ENCODE results near the gene CTXN2.

CTXN2 gene

DNA sequence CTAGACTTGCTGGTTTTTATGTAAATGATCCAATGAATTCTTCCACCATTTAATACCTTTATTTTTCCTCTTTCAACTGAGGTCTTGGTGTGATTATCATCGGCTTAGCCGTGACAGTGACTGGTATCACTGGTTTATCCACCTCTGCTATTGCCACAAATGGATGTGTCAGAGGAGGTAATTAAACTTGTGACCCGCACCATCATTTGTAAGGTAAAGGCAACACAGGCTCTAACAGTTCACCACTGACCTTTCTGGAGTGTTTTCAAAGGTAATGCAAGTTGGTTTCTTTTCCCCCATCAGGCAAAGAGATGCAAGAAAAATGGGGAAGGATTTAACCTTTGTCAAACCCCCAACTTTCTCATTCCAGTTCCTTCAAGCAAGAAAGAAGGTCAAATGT is 34.3 kb downstream of the CTXN2 start:
- no peak for DNase-seq

DNA sequence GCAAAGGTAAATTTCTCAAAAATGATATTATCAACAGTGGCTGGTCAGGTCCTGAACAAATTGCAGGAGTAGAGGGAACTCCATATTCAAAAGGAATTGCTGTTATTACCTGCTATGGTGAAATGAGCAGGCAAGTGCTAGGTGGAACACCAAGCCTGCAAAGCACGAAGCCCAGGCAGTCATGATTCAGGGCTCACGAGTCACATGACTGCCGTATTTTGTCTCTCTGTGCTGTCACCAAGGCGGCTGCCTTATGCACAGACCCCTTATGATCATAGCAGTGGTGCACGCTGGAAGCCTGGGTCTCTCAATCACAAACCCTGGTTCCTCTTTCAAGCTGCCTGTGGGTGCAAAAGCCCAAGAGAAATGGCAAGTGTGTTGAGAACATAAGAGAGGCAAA is 39.0 kb downstream of the CTXN2 start:
- DNase-seq = no peak

DNA sequence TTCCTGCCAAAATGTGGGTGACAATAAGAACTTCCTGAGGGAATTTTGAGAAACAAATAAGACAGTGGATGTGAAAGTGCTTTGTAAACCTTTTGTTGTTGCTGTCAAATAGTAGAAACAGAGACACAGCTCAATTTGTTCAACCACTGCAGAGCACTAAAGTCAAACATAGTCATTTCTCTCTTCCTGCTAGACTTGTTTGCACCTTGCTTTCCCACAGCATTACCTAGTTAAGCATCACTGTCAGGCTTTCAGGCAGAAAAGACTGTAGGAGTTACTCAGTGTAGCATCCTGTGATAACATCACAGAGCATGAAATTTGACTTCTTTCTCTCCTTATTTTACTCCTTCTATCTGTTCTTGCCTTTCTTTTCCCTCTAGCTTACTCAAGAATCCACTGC is 41.8 kb downstream of the CTXN2 start:
- DNase-seq = no peak

DNA sequence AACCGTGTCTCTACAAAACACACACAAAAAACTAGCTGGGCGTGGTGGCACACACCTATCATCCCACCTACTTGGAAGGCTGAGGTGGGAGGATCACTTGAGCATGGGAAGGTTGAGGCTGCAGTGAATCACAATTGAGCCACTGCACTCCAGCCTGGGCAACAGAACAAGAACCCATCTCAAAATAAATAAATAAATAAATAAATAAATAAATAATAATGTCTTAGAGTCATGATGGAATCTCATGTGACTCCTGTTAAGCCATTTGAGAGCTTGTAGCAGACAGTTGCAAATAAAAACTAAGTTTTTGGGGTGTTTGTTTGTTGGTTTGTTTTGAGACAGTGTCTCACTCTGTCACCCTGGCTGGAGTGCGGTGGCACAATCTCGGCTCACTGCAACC is 47.9 kb downstream of the CTXN2 start:
- no peak for DNase-seq

DNA sequence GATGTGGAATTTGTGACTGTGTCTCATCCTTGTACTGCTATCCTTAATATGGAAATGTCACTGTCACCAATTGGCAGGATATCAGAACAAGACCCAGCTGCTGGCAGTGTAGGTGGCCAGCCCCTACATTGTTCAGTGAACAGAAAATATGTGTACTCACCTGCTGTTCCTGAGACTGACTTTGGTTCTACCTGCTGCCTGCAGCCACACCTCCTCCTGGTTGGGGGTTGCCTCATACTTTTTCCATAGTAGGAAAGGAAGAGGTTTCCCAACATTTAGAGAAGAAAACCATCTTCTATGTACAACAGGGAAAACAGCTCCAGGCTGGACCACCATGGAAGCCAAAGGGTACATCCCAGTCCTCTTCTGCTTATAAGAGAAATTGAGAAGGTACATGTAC is 50.5 kb downstream of the CTXN2 start:
- no peak for DNase-seq

DNA sequence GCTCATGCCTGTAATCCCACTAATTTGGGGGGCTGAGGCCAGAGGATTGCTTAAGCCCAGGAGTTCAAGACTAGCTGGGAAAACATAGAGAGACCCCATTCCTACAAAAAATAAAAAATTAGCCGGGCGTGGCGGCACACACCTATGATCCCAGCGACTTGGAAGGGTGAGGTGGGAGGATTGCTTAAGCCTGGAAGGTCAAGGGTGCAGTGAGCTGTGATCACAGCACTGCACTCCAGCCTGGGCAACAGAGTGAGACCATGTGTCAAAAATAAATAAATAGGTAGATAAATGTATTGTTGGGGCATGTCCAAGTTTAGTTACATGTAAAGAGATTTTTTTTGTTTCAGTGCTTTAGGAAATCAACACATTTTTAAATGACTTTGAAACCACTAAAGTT is 51.1 kb downstream of the CTXN2 start:
- no peak for DNase-seq

DNA sequence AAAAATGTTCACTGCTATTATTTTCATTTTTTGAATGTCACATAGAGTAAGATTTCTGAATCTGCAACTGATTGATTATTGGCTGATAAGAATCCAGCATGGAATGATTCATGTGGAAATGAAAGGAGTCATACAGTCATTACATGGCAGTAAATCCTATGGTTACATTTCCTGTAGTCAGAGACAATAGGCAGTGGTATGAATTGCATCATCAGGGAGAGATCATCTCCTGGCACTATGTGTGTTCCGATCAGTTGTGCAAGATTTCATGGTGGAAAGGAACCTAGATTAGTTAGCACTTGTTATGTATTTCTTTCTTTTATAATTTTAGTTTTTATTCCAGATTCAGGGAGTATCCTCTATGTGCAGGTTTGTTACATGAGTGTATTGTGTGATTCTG is 53.5 kb downstream of the CTXN2 start:
- DNase-seq = no peak

DNA sequence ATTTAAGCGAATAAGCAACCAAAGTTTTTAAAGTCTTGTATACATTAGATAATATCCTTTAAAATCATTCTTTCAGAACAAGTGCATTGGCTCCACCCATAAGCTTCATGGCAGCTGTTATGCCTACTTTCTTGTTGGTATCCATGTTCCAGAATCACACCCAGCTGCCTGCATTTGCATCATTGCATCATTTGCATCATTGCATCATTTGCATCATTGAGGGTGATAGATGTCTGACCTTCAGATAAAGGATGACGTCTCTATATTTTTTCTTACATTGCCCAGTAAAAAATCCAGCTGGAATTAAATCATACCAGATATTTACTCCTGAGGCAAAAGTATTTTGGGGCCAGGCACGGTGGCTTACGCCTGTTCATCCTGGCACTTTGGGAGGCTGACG is 56.9 kb downstream of the CTXN2 start:
- no peak for DNase-seq

DNA sequence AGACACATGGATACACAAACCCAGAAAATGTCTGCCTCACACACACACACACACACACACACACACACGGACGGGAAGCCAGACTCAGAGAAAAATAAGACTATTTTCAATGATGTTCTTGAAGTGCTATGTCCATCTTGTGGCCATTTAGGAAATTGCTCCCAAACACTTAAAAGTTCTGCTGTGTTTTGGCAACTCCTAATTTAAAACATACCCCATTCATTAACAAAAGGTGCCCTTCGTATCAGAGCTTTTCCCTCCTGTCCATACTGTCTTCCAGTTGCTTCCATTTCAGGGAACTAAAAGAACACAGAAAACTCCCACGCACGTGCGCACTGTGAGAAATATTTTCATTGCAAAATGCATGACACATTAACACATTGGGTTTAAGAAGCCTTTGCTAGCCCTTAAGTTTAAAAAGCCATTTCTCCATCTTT is 59.2 kb downstream of the CTXN2 start:
- peak; percentile 40 to 55 for DNase-seq

DNA sequence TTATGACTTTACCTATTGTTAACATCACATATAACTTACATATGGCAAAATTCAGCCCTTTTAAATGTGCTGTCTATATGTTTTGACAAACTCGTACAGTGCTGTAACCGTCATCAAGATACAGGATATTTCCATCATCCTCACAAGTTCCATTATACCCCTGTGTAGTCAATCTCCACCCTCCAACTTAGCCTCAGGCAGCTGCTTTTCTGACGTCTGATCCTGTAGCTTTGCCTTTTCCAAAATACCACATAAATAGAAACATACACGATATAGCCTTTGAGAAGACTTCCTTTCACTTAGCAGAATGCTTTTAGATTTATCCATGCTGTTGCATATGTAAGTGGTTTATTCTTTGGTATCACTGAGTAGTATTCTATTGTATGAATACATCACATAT is 61.7 kb downstream of the CTXN2 start:
- DNase-seq = no peak
